ENCODE results near the gene PALLD.

The PALLD gene

DNA sequence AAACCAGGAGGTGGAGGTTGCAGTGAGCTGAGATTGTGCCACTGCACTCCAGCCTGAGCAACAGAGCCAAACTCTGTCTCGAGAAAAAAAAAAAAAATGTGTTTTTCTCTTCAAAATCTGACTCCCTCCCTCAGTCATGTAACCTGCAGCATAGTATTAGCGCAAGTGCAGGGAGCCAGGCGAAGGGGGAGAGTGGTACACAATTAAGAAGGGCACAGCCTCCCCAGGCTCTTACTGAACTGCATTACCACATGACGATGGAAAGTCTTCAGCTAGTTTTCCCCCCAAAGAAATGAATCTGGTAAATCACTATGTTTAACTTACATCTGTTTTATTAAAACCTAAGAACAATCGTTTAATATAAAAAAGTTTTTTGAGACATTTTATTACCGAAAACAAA lies 32.4 kb downstream of the PALLD start:
- H3K27ac Mint-ChIP-seq = no peak overlapping the region
- H3K36me3 Mint-ChIP-seq = no peaks in the 10 kb centered on the region
- H3K27me3 Mint-ChIP-seq = peaks cover 6% of the 10 kb centered on the region
- H3K4me1 Mint-ChIP-seq = no peaks in the 10 kb centered on the region
- no peak overlapping the region for H3K4me3 Mint-ChIP-seq
- no peaks in the 10 kb centered on the region for H3K9me3 Mint-ChIP-seq

- Mint-ChIP-seq H3K4me3 (no peak overlapping the region), H3K27ac (no peak overlapping the region), H3K27me3 (peaks cover 3% of the 10 kb centered on the region), H3K9me3 (no peaks in the 10 kb centered on the region), H3K4me1 (no peaks in the 10 kb centered on the region), H3K36me3 (no peaks in the 10 kb centered on the region)
These were observed 34.5 kb downstream of the PALLD start for GRCh38 chr4:168531305-168531704.

DNA sequence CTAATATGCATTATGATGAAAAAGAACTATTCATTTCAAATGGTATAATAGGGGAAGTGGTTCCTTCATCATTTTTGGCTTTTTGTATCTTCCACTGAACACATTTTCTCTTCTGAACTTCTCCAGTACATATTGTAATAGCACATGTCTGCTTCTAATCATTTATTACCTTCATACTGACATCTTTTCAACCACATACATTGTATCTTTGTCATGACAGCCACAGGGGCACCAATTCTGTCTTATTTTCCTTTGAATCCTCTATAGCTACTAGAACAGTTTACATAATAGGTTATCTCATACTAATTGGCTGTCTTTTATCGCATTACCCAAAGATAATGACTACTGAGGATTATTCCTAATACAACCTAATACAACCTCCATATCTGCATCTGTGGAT lies 37.7 kb downstream of the PALLD start:
- Mint-ChIP-seq H3K4me1 (no peaks in the 10 kb centered on the region), H3K27me3 (no peaks in the 10 kb centered on the region), H3K27ac (no peak overlapping the region), H3K9me3 (no peaks in the 10 kb centered on the region), H3K4me3 (no peak overlapping the region), H3K36me3 (no peaks in the 10 kb centered on the region)

DNA sequence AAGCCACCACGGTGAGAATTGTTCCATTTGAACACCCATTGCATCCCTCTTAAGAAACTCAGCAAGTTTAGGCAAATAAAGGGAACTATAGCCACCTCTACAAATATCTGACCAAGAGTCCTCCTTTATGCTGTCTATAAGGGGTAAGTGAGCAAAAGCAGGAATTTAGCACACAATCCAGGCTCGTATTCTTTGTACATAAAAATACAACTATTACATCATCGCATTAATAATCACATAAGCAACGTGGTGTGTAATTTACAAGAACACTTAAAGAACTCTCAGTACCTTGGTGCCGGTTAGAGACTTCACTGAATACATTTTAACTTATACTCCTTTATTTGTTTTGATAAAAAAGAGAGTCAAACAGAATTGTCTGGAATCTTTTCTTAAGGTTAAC lies 38.8 kb downstream of the PALLD start:
- H3K36me3 Mint-ChIP-seq = no peaks in the 10 kb centered on the region
- no peaks in the 10 kb centered on the region for H3K27me3 Mint-ChIP-seq
- H3K4me3 Mint-ChIP-seq = no peak overlapping the region
- H3K27ac Mint-ChIP-seq = no peak overlapping the region
- no peaks in the 10 kb centered on the region for H3K4me1 Mint-ChIP-seq
- H3K9me3 Mint-ChIP-seq = no peaks in the 10 kb centered on the region

- H3K4me1 Mint-ChIP-seq = no peaks in the 10 kb centered on the region
- no peak overlapping the region for H3K27ac Mint-ChIP-seq
- H3K27me3 Mint-ChIP-seq = no peaks in the 10 kb centered on the region
- no peak overlapping the region for H3K4me3 Mint-ChIP-seq
- no peaks in the 10 kb centered on the region for H3K36me3 Mint-ChIP-seq
- no peaks in the 10 kb centered on the region for H3K9me3 Mint-ChIP-seq
These were observed 39.6 kb downstream of the PALLD start for GRCh38 chr4:168536448-168536847.

- no peaks in the 10 kb centered on the region for H3K9me3 Mint-ChIP-seq
- no peaks in the 10 kb centered on the region for H3K27me3 Mint-ChIP-seq
- H3K36me3 Mint-ChIP-seq = no peaks in the 10 kb centered on the region
- H3K4me3 Mint-ChIP-seq = no peak overlapping the region
- H3K27ac Mint-ChIP-seq = no peak overlapping the region
- H3K4me1 Mint-ChIP-seq = no peaks in the 10 kb centered on the region
These were observed 40.2 kb downstream of the PALLD start for GRCh38 chr4:168537086-168537485.

DNA sequence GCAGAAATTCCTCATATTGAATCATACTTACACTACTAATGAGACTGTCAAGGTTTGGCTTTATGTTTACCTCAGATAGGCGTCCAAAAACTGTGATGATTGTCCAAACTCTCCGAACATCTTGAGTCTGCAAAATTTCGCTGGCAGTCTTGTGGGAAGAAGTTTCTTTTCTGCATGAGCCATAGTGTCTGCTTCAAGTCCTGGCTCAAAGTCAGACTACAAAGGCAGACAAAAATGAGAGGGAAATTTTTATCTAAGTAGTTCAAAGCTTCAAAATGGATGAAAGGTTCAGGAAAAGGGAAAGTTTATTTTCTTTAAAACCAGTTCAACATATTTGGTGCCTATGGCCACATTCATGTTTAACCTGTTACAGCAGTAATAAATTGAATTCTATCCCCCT lies 40.7 kb downstream of the PALLD start:
- Mint-ChIP-seq H3K27ac (no peak overlapping the region), H3K27me3 (no peaks in the 10 kb centered on the region), H3K9me3 (no peaks in the 10 kb centered on the region), H3K36me3 (no peaks in the 10 kb centered on the region), H3K4me3 (no peak overlapping the region), H3K4me1 (no peaks in the 10 kb centered on the region)

DNA sequence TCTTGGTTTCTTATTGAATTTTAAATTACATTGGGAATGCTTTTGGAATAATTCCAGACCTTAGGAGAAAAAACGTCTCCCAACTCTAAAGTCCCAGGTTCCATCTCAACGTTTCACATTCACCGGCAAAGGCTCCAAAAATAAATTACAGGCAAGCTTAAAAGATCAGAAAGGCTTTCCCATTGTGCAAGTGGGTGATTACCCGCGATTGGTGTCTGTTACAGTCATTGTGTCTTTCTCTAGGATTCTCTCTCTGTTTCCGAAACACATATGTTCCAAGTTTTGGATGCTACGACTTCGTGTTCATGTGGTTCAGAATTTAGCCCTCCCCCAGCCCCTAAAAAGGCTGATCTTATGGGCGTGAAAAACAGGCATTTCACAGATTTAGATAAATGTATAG lies 41.8 kb downstream of the PALLD start:
- Mint-ChIP-seq H3K4me3 (no peak overlapping the region), H3K4me1 (no peaks in the 10 kb centered on the region), H3K36me3 (no peaks in the 10 kb centered on the region), H3K27me3 (no peaks in the 10 kb centered on the region), H3K9me3 (no peaks in the 10 kb centered on the region), H3K27ac (no peak overlapping the region)

GRCh38 chr4:168540086-168540485 lies 43.2 kb downstream of the PALLD start:
- Mint-ChIP-seq H3K4me3 (no peak overlapping the region), H3K4me1 (no peaks in the 10 kb centered on the region), H3K27ac (no peak overlapping the region), H3K36me3 (no peaks in the 10 kb centered on the region), H3K9me3 (no peaks in the 10 kb centered on the region), H3K27me3 (no peaks in the 10 kb centered on the region)

DNA sequence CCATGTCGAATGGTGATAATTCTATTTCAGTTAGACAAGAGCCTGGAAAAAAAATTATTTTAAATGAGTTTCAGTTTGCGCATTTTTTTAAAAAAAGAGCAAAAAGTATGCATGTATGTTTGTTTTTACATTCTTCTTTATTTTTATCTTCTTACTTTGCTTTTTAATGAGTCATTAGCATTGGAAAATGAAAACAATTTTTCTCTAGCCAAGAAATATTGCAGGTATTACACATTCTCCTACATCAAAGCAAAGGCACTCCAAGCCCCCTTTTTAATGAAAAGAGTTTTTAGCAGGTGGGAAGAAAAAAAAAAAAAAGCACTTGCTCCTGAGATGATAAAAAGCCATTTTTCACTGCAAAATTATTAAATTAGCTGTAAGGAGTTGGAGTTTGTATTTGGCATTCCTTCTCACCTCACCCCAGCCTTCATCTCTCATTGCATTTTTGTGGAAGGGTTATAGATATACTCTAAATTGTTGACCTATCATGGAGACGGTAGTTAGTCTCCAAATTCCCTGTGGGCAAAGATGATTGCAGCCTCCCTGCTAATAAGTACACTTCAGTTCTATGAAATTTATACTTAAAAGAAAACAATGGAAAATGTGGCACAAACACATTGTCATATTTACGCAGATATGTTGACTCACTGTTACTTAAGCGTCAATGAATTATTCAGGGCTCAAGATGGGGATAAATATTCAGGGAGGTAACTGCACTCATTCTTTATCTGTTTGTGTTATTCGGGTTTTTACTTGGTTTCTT lies 43.8 kb downstream of the PALLD start:
- no peak overlapping the region for H3K4me3 Mint-ChIP-seq
- H3K27ac Mint-ChIP-seq = no peak overlapping the region
- H3K27me3 Mint-ChIP-seq = no peaks in the 10 kb centered on the region
- no peaks in the 10 kb centered on the region for H3K9me3 Mint-ChIP-seq
- no peaks in the 10 kb centered on the region for H3K36me3 Mint-ChIP-seq
- H3K4me1 Mint-ChIP-seq = no peaks in the 10 kb centered on the region

DNA sequence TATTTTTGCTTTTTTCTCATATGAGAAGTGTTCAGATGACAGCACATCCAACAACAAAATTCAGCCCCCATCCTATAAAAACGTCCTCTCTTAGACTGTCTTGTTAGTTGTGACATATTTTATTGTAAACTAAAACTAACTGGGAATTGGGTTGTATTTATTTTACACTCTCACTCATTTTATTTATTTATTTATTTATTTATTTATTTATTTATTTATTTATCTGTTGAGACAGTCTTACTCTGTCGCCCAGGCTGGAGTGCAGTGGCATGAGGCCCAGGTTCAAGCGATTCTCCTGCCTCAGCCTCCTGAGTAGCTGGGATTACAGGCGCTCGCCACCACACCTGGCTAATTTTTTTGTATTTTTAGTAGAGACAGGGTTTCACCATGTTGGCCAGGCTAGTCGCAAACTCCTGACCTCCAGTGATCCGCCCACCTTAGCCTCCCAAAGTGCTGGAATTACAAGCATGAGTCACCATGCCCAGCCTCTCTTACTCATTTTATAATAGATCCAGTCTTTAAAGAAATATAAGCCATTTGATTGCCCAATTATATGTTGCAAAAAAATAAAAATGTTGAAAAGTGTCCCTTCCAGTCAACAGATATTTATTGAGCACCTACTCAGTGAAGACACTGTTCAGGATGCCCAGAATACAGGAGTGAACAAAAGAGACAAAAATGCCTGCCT lies 44.6 kb downstream of the PALLD start:
- Mint-ChIP-seq H3K27me3 (no peaks in the 10 kb centered on the region), H3K27ac (no peak overlapping the region), H3K36me3 (no peaks in the 10 kb centered on the region), H3K9me3 (no peaks in the 10 kb centered on the region), H3K4me3 (no peak overlapping the region), H3K4me1 (no peaks in the 10 kb centered on the region)

GRCh38 chr4:168549143-168549542 lies 52.3 kb downstream of the PALLD start:
- H3K27me3 Mint-ChIP-seq = peaks cover 1% of the 10 kb centered on the region
- H3K4me3 Mint-ChIP-seq = no peak overlapping the region
- H3K36me3 Mint-ChIP-seq = no peaks in the 10 kb centered on the region
- no peaks in the 10 kb centered on the region for H3K4me1 Mint-ChIP-seq
- H3K27ac Mint-ChIP-seq = no peak overlapping the region
- no peaks in the 10 kb centered on the region for H3K9me3 Mint-ChIP-seq

DNA sequence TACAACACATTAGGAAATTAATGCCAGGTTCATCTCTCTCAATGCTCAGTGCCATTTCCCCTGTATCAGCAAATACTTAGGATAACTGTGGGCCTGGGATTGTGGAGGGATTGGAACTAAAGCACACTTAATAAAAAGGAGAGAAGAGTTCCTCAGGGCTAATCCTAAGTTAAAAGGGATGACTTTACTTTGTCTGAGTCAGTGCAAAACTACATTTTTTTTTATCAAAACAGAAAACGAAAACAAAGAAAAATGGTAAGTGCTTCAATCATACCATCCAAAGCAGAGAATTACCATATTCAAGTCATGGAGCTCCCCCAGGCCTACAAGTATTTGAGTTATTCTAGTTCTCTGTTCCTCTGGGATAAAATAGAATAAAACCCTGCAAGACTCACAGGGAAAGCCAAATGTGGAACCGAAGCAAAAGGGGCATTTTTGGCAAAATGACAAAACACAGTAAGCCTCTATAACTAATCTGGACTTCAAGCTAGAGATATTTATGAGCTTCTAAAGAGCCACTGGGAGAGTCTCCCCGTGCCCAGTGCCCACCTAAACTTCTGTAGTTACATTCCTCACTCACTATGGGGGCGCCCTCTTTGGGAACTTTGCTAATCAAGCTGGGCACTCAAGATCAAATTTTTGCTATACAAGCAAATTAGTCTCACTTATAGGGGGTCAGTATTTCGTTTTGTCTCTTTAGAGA lies 53.4 kb downstream of the PALLD start:
- Mint-ChIP-seq H3K27me3 (peaks cover 1% of the 10 kb centered on the region), H3K9me3 (no peaks in the 10 kb centered on the region), H3K27ac (no peak overlapping the region), H3K36me3 (no peaks in the 10 kb centered on the region), H3K4me1 (no peaks in the 10 kb centered on the region), H3K4me3 (no peak overlapping the region)

DNA sequence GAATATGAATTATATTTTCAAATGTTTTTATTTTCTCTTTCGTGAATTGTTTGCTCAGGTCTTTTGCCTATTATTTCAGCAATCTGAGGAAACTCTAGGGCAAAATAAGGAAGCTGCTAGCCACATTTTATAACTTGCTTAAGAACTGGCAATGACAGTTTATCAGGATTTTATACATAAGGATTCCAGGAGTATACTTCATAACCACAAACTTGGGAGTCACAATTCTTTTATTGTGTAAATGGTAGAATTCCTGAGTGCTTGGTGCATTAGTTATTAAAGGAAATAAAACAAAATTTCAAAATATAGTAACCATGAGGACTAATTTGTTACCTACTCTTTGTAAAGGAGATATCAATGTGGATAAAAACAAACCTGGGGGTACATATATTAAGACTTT lies 54.4 kb downstream of the PALLD start:
- Mint-ChIP-seq H3K4me3 (no peak overlapping the region), H3K36me3 (no peaks in the 10 kb centered on the region), H3K9me3 (no peaks in the 10 kb centered on the region), H3K4me1 (no peaks in the 10 kb centered on the region), H3K27me3 (peaks cover 1% of the 10 kb centered on the region), H3K27ac (no peak overlapping the region)

GRCh38 chr4:168551945-168552695 lies 55.3 kb downstream of the PALLD start:
- peaks cover 1% of the 10 kb centered on the region for H3K27me3 Mint-ChIP-seq
- H3K9me3 Mint-ChIP-seq = no peaks in the 10 kb centered on the region

More at GRCh38 chr4:168551945-168552695, 55.3 kb downstream of the PALLD start:
- no peak overlapping the region for H3K27ac Mint-ChIP-seq
- H3K36me3 Mint-ChIP-seq = no peaks in the 10 kb centered on the region
- no peaks in the 10 kb centered on the region for H3K4me1 Mint-ChIP-seq
- no peak overlapping the region for H3K4me3 Mint-ChIP-seq

All from activated naive CD4-positive, alpha-beta T cell treated with anti-CD3 and anti-CD28 coated beads, Interleukin-2, amount 50 U/mL, for 24 hours (primary cell).